ENCODE data around the gene ATP13A5.

Gene ATP13A5

GRCh38 chr3:193378706-193379105, at the start of gene ATP13A5:
TSS of gene ATP13A5 (minus strand) at chr3:193378753. CDS start at chr3:193378725, 28 bp downstream.
- in situ Hi-C loops (cut with MboI; ENCODE audit: low pct_unique_long_range_greater_than_20kb, low sequenced_read_pairs, unreplicated experiment), result no loop called here

GRCh38 chr3:193418576-193419373, 40.2 kb upstream of the ATP13A5 start:
- in situ Hi-C loops (cut with MboI; ENCODE audit: low pct_unique_long_range_greater_than_20kb, low sequenced_read_pairs, unreplicated experiment), result no loop called here

More at GRCh38 chr3:193378706-193379105, at the start of gene ATP13A5:
- TF ChIP-seq CTCF (IDR thresholded peaks at IDR 0.05; ENCODE audit: extremely low read depth, insufficient read depth, missing control alignments), result no peak
- no peak for DNase-seq (ENCODE audit: low spot score)

GRCh38 chr3:193416629-193417028, 38.1 kb upstream of the ATP13A5 start:
- no peak for TF ChIP-seq CTCF (IDR thresholded peaks at IDR 0.05; ENCODE audit: extremely low read depth, insufficient read depth, missing control alignments)
- in situ Hi-C loops (cut with MboI; ENCODE audit: low pct_unique_long_range_greater_than_20kb, low sequenced_read_pairs, unreplicated experiment), result no loop called here
- DNase-seq (ENCODE audit: low spot score), result no peak

More at GRCh38 chr3:193418576-193419373, 40.2 kb upstream of the ATP13A5 start:
- no peak for DNase-seq (ENCODE audit: low spot score)
- no peak for TF ChIP-seq CTCF (IDR thresholded peaks at IDR 0.05; ENCODE audit: extremely low read depth, insufficient read depth, missing control alignments)

GRCh38 chr3:193407688-193408087, 29.1 kb upstream of the ATP13A5 start:
- no peak for TF ChIP-seq CTCF (IDR thresholded peaks at IDR 0.05; ENCODE audit: extremely low read depth, insufficient read depth, missing control alignments)
- in situ Hi-C loops (cut with MboI; ENCODE audit: low pct_unique_long_range_greater_than_20kb, low sequenced_read_pairs, unreplicated experiment), result no loop called here
- DNase-seq (ENCODE audit: low spot score), result no peak

GRCh38 chr3:193407112-193407511, 28.6 kb upstream of the ATP13A5 start:
- DNase-seq (ENCODE audit: low spot score), result no peak
- TF ChIP-seq CTCF (IDR thresholded peaks at IDR 0.05; ENCODE audit: extremely low read depth, insufficient read depth, missing control alignments), result no peak
- in situ Hi-C loops (cut with MboI; ENCODE audit: low pct_unique_long_range_greater_than_20kb, low sequenced_read_pairs, unreplicated experiment), result no loop called here

- DNase-seq (ENCODE audit: low spot score), result no peak
- in situ Hi-C loops (cut with MboI; ENCODE audit: low pct_unique_long_range_greater_than_20kb, low sequenced_read_pairs, unreplicated experiment), result no loop called here
- no peak for TF ChIP-seq CTCF (IDR thresholded peaks at IDR 0.05; ENCODE audit: extremely low read depth, insufficient read depth, missing control alignments)
These were observed 24.8 kb upstream of the ATP13A5 start for GRCh38 chr3:193403307-193403706.
